BE2C (cell line): ENCODE results near the gene PREX1.
A peak's percentile ranks its signal among the peaks of the same experiment; 100 is the strongest.

Source experiments
- DNase-seq: peaks from one replicate; pipeline ENCODE4 v3.0.0-alpha.2; 2020
- H3K27me3 ChIP-seq: fragments of 250-450 bp; sonication (Bioruptor Pico); 2 replicates; pipeline ENCODE4 v1.5.1; 2020; ENCODE audit warnings: mild to moderate bottlenecking
- H3K36me3 ChIP-seq: fragments of 250-450 bp; sonication (Bioruptor Pico); 2 replicates; pipeline ENCODE4 v1.5.1; 2020; ENCODE audit warnings: mild to moderate bottlenecking
- H3K4me1 ChIP-seq: fragments of 250-450 bp; sonication (Bioruptor Pico); 2 replicates; pipeline ENCODE4 v1.5.1; 2020
- H3K4me3 ChIP-seq: 2 replicates; pipeline ENCODE4 v1.5.1; 2011; ENCODE audit warnings: low read depth, low read length
- H3K9me3 ChIP-seq: fragments of 250-450 bp; sonication (Bioruptor Pico); 2 replicates; pipeline ENCODE4 v1.5.1; 2020
- CTCF ChIP-seq: IDR thresholded peaks from 2 replicates; pipeline ENCODE4 v1.5.1; 2012; ENCODE audit warnings: mild to moderate bottlenecking, low read depth, low read length

PREX1 gene

DNA sequence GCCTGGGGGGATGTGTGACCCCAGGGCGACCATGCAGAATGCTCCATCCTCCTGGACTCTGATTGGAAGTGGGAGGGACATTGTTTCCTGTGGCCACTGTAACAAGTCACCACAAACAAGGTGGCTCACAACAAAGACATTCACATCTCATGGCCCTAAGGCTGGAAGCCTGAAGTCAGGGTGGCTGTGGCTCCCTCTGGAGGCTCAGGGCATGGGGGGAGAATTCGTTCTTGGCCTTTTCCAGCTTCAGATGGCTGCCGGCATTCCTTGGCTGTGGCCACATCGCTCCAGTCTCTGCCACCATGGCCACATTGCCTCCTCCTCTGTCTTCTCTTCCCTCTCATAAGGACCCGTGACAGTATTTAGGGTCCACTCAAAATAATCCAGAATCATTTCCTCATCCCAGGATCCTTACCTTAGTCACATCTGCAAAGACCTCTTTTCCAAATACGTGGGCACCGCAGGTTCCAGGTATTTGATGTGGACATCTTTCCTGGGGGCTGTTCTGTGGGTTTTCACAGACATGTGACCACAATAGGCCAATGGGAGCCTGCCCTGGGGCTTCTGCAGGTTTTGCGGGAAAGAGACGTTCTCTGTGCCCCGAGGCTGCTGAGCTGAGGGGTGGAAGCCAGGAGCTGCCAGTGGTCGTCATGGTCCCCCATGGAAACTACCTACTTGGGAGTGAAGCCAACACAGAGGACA is 249.3 kb downstream of the PREX1 start:
- peak; percentile 28 for TF ChIP-seq CTCF
- Histone ChIP-seq H3K4me3 (no peak overlapping the region), H3K4me1 (0 out of 2 replicates have a peak, but pooled peaks cover 3% of the 10 kb centered on the region), H3K36me3 (no peaks in the 10 kb centered on the region), H3K9me3 (no peaks in the 10 kb centered on the region), H3K27me3 (no peaks in the 10 kb centered on the region)
- DNase-seq: no peak

DNA sequence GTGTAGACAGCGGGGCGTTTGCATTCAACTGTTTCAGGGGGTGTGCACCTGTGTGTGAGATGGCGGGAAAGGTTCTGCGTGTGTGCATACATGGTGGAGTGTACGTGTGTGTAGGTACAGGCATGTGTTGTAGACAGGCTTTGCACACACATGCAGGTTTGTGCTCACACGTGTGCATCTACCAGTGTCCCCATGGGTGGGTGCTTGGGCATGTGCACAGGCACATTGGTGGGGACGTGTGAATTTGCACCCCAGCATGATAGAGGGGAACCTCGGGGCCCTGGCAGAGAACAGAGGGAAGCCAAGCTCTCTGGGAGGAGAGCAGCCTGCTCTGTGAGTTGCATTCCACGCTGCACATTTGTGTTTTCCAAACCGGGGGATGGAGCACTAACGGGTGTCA is 250.2 kb downstream of the PREX1 start:
- H3K4me3 ChIP-seq: no peak overlapping the region
- DNase-seq: no peak

DNA sequence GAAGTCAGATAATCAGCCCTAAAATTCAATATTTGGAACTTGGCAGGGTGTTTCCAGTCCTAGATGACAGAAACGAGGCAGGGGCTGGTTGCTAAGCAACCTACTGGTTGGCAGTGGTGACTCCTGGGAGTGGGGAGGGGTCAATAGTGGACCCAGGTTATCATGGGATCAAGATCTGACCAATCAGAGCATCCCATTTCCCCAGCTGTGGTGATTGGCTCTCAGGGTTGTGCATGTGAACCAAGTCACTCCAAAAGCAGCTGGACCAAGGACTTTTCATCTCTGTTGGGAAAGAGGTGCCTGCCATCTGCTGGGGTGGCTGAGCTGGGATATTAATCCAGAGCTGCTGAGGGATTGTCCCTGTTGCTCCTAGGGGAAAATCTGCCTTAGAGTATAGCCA is 253.4 kb downstream of the PREX1 start:
- H3K27me3 ChIP-seq: no peaks in the 10 kb centered on the region
- H3K4me3 ChIP-seq: no peak overlapping the region
- DNase-seq: peak; percentile 84
- H3K4me1 ChIP-seq: peaks cover 3% of the 10 kb centered on the region; the same call in 1 of the 2 replicates
- H3K9me3 ChIP-seq: no peaks in the 10 kb centered on the region
- no peaks in the 10 kb centered on the region for H3K36me3 ChIP-seq
- TF ChIP-seq CTCF: peak; percentile 56

More for the DNA sequence above, 250.2 kb downstream of the PREX1 start:
- Histone ChIP-seq H3K27me3 (no peaks in the 10 kb centered on the region), H3K36me3 (no peaks in the 10 kb centered on the region), H3K4me1 (0 out of 2 replicates have a peak, but pooled peaks cover 3% of the 10 kb centered on the region), H3K9me3 (no peaks in the 10 kb centered on the region)
- no peak for TF ChIP-seq CTCF
